ENCODE results near the gene CPA5.
A peak's percentile ranks its signal among the peaks of the same experiment; 100 is the strongest.

CPA5 gene

GRCh38 chr7:130417213-130417612 lies 72.6 kb downstream of the CPA5 start:
- no peak overlapping the region for H3K27ac ChIP-seq
- ChIA-PET CTCF (interaction anchor here (0.6 kb wide), 1 partner anchor 234 kb away, joined by 3 read pairs; no protein-coding TSS in a partner anchor), POLR2A (ENCODE audit: low non-redundant PET) (no interaction called here)
- no peak for DNase-seq (ENCODE audit: low spot score)
- no peak for TF ChIP-seq CTCF (conservative IDR thresholded peaks at IDR 0.05; ENCODE audit: low read depth)

GRCh38 chr7:130418306-130418705 lies 73.7 kb downstream of the CPA5 start:
- no peak for TF ChIP-seq CTCF (conservative IDR thresholded peaks at IDR 0.05; ENCODE audit: low read depth)
- no peak overlapping the region; the same call in 1 of the 2 replicates for H3K27ac ChIP-seq
- peak; percentile 62 for DNase-seq (ENCODE audit: low spot score)
- ChIA-PET CTCF (no interaction called here), POLR2A (ENCODE audit: low non-redundant PET) (no interaction called here)
